Activated CD4-positive, alpha-beta T cell treated with anti-CD3 and anti-CD28 coated beads, Interleukin-2, amount 10 ng/mL, durations not matched to agents 24 days and 14 days (primary cell): ENCODE data around the gene FAM107B. TPM values are rescaled to one million over a fixed set of nuclear protein-coding genes. Genes with fewer than 3 reads are reported as not detected.

Experiments used
- DNase-seq: peaks from one replicate; pipeline ENCODE4 v3.0.0; 2022
- H3K27ac Mint-ChIP-seq: one replicate; pipeline ENCODE4 v1.8.0; 2022; ENCODE audit warnings: mild to moderate bottlenecking, mixed read lengths
- H3K27me3 Mint-ChIP-seq: one replicate; pipeline ENCODE4 v1.8.0; 2022; ENCODE audit warnings: mixed read lengths
- H3K36me3 Mint-ChIP-seq: one replicate; pipeline ENCODE4 v1.8.0; 2022; ENCODE audit warnings: low read depth, mild to moderate bottlenecking, mixed read lengths
- H3K4me1 Mint-ChIP-seq: one replicate; pipeline ENCODE4 v1.8.0; 2021; ENCODE audit warnings: mixed read lengths
- H3K4me3 Mint-ChIP-seq: one replicate; pipeline ENCODE4 v1.8.0; 2022; ENCODE audit warnings: mild to moderate bottlenecking, moderate library complexity, mixed read lengths
- H3K9me3 Mint-ChIP-seq: one replicate; pipeline ENCODE4 v1.8.0; 2021; ENCODE audit warnings: mixed read lengths
- intact Hi-C: fragments of 100-400 bp; cut with micrococcal nuclease; formaldehyde crosslinking; loops from one replicate; pipeline ENCODE4 v1.15.1; 2023
- total RNA-seq: library from RNA; stranded (reverse); gene quantifications from 2 replicates; pipeline ENCODE4 v1.2.3, GENCODE V29; 2022

FAM107B gene
- total RNA-seq, 1 donor from 2014 or later: 113 TPM

DNA sequence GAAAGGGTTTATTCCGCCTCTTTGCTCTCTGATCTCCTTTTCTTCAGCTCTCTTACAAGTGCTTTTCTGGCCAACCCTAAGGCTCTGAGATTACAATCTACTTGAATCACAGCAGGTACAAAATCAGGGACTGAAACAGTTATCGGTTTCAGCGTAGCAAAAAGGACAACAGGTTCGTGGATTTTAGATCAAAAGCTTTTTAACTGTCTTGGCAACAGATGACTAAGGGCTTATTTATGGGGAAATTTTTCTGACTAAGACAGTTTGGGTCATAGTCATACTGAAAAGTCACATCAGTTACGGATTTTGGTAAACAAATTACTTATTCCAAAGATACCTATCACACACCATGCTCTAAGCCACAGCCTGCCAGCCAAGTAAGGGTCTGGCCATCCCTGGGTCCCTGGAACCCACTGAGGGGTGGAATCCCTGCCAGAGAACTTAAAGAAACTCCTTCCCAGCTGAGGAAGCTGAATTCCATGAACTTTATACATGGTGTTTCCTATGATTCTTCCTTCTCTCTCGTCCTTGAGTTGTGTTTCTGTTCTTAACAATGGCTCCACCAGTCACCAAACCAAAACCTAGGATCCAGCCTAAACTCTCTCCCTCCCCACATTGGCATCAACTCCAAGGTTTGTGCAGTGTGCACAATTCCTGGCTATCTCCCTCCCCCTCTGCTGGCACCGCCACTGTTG, 169.3 kb downstream of the FAM107B start:
- Mint-ChIP-seq H3K36me3 (peaks cover 27% of the 10 kb centered on the region), H3K4me1 (peaks cover 68% of the 10 kb centered on the region), H3K27ac (peak overlapping the region; percentile 97), H3K4me3 (peak overlapping the region; percentile 88), H3K9me3 (peaks cover 9% of the 10 kb centered on the region), H3K27me3 (no peaks in the 10 kb centered on the region)
- DNase-seq: peak; percentile 86
- intact Hi-C loops: loop anchor here (1.0 to 5.0 kb wide), 10 partner anchors 17 to 353 kb away; partner anchors contain the start of genes CDNF, HSPA14, MEIG1 and MSANTD7

GRCh38 chr10:14604181-14605142, 170.2 kb downstream of the FAM107B start:
- DNase-seq: peak; percentile 92
- Mint-ChIP-seq H3K27me3 (no peaks in the 10 kb centered on the region), H3K27ac (peak overlapping the region; percentile 97), H3K9me3 (peaks cover 9% of the 10 kb centered on the region), H3K36me3 (peaks cover 36% of the 10 kb centered on the region), H3K4me3 (peak overlapping the region; percentile 88), H3K4me1 (peaks cover 76% of the 10 kb centered on the region)
- intact Hi-C loops: loop anchor here (1.0 to 5.0 kb wide), 11 partner anchors 16 to 354 kb away; partner anchors contain the start of genes CDNF, HSPA14, MEIG1 and MSANTD7

GRCh38 chr10:14603534-14604102, 171.1 kb downstream of the FAM107B start:
- Mint-ChIP-seq H3K4me3 (peak overlapping the region; percentile 97), H3K9me3 (peaks cover 9% of the 10 kb centered on the region), H3K4me1 (peaks cover 75% of the 10 kb centered on the region), H3K27ac (peak overlapping the region; percentile 98), H3K36me3 (peaks cover 42% of the 10 kb centered on the region), H3K27me3 (no peaks in the 10 kb centered on the region)
- intact Hi-C loops: loop anchor here (1.0 to 2.0 kb wide), 4 partner anchors 105 to 355 kb away; partner anchors contain the start of genes MEIG1 and SUV39H2
- DNase-seq: peak; percentile 80

- intact Hi-C loops: no loop called here
- H3K36me3 Mint-ChIP-seq: peaks cover 49% of the 10 kb centered on the region
- H3K27ac Mint-ChIP-seq: peak overlapping the region; percentile 98
- no peak for DNase-seq
- H3K4me1 Mint-ChIP-seq: peaks cover 77% of the 10 kb centered on the region
- peak overlapping the region; percentile 97 for H3K4me3 Mint-ChIP-seq
- H3K27me3 Mint-ChIP-seq: no peaks in the 10 kb centered on the region
- H3K9me3 Mint-ChIP-seq: peaks cover 9% of the 10 kb centered on the region
Measured at GRCh38 chr10:14602807-14603533, 171.7 kb downstream of the FAM107B start.

DNA sequence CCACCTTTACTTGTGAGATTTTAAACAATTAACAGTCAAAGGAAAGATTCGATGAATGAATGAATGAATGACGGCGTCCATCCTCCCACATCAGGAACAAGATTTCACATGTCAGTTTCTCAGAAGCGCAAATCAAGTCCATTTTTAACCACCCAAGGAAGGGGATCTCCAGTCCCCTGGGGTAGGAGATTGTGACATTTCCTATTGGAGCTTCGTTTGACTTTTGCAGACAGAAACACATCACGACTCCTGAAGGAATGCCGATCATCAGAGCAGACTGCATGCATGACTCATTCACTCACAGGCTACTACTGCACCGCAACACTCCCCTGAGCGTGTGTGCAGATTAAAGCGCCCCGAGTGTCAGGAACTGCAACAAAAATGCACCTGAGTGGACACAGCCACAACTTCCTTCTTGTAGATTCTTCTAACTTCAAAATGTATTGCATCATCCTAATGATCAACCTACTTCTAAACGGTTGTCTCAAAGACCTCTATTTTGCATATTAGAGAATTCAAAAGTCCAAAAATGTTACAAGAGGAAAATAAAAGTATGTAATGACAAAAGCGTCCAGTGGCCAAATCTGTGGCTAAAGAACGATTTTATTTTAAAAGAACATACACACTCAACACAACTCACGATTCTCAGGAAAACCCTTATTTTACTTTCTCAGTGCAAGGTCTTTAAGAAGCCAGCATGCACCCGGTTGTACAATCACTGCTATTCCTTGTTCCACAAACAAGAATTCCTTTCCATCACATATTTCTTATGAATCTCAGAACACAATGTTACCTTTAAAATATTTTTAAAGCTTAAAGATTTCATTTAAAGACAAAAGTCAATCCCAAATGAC, 172.6 kb downstream of the FAM107B start:
- Mint-ChIP-seq H3K36me3 (peaks cover 55% of the 10 kb centered on the region), H3K4me3 (peak overlapping the region; percentile 97), H3K4me1 (peaks cover 73% of the 10 kb centered on the region), H3K27ac (peak overlapping the region; percentile 70), H3K27me3 (no peaks in the 10 kb centered on the region), H3K9me3 (peaks cover 9% of the 10 kb centered on the region)
- DNase-seq: peak; percentile 85
- intact Hi-C loops: no loop called here

DNA sequence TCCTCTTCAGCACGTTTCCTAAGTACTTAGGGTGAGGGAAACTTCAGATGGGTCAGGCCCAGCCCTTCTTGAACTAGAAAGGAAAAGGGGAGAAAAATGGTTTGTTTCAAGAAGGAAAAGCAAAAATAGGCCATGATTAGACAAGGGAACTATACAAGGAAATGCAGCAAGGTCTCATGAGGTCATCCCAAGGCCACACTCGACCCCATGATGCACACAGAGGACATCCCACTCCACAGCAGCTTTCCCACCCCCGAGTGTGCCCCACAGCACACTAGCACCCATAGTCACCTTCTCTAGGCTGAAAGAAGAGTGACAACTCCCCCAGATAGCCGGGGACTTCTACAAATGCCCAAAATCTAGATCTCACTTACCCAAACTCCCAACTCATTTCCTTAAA, 173.4 kb downstream of the FAM107B start:
- Mint-ChIP-seq H3K27me3 (no peaks in the 10 kb centered on the region), H3K9me3 (peaks cover 8% of the 10 kb centered on the region), H3K36me3 (peaks cover 62% of the 10 kb centered on the region), H3K4me1 (peaks cover 74% of the 10 kb centered on the region), H3K27ac (peak overlapping the region; percentile 70), H3K4me3 (peak overlapping the region; percentile 97)
- intact Hi-C loops: no loop called here
- DNase-seq: no peak

DNA sequence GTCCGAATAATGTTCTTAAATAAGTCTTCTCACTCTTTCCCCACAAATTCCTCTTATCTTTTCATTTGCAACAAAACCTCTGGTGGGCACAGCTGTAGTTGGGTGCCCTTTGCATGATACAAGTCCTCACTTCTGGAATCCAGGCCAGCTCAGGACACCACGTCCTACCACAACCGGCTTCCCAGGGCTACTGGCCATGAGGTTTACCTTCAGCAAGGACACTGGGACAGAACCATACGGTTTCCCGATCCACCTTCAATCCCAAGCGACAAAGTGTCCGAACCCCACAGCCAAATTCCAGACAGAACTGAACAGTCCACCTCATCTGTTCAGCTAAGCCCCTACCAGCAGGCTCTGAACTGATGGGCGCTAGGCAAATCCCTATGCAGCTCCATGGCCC, 174.6 kb downstream of the FAM107B start:
- Mint-ChIP-seq H3K4me3 (peak overlapping the region; percentile 36), H3K27ac (peak overlapping the region; percentile 73), H3K9me3 (peaks cover 8% of the 10 kb centered on the region), H3K27me3 (no peaks in the 10 kb centered on the region), H3K36me3 (peaks cover 71% of the 10 kb centered on the region), H3K4me1 (peaks cover 71% of the 10 kb centered on the region)
- no peak for DNase-seq
- intact Hi-C loops: no loop called here

- Mint-ChIP-seq H3K36me3 (peaks cover 78% of the 10 kb centered on the region), H3K4me3 (no peak overlapping the region), H3K27ac (peak overlapping the region; percentile 45), H3K4me1 (peaks cover 70% of the 10 kb centered on the region), H3K27me3 (no peaks in the 10 kb centered on the region), H3K9me3 (peaks cover 12% of the 10 kb centered on the region)
- intact Hi-C loops: no loop called here
- no peak for DNase-seq
Measured at GRCh38 chr10:14598809-14599764, 175.6 kb downstream of the FAM107B start.

- peak overlapping the region; percentile 42 for H3K27ac Mint-ChIP-seq
- peaks cover 78% of the 10 kb centered on the region for H3K36me3 Mint-ChIP-seq
- H3K4me1 Mint-ChIP-seq: peaks cover 61% of the 10 kb centered on the region
- H3K9me3 Mint-ChIP-seq: peaks cover 12% of the 10 kb centered on the region
- no peak overlapping the region for H3K4me3 Mint-ChIP-seq
- DNase-seq: no peak
- intact Hi-C loops: no loop called here
- H3K27me3 Mint-ChIP-seq: no peaks in the 10 kb centered on the region
Measured at GRCh38 chr10:14595526-14596182, 179.0 kb downstream of the FAM107B start.

- Mint-ChIP-seq H3K4me1 (peaks cover 58% of the 10 kb centered on the region), H3K9me3 (peaks cover 12% of the 10 kb centered on the region), H3K27ac (peak overlapping the region; percentile 52), H3K27me3 (no peaks in the 10 kb centered on the region), H3K4me3 (no peak overlapping the region), H3K36me3 (peaks cover 79% of the 10 kb centered on the region)
- no peak for DNase-seq
- intact Hi-C loops: no loop called here
Measured at GRCh38 chr10:14594878-14595525, 179.7 kb downstream of the FAM107B start.

GRCh38 chr10:14593806-14594205, 180.9 kb downstream of the FAM107B start:
- Mint-ChIP-seq H3K9me3 (peaks cover 12% of the 10 kb centered on the region), H3K27me3 (no peaks in the 10 kb centered on the region), H3K36me3 (peaks cover 77% of the 10 kb centered on the region), H3K27ac (no peak overlapping the region), H3K4me3 (no peak overlapping the region), H3K4me1 (peaks cover 55% of the 10 kb centered on the region)
- no peak for DNase-seq
- intact Hi-C loops: no loop called here
